HUES64 (cell line): ENCODE data around the gene ADO.
A peak's percentile ranks its signal among the peaks of the same experiment; 100 is the strongest.
"Not testable (repeated sequence)": the region's sequence is repeated elsewhere in the genome, so short reads cannot be mapped to it uniquely, and the experiment has no call there.

Source experiments
- H3K27ac ChIP-seq: 2 replicates; pipeline ENCODE4 v1.7.0; 2013; ENCODE audit warnings: low read depth, low read length, inconsistent platforms
- H3K27me3 ChIP-seq: 2 replicates; pipeline ENCODE4 v1.6.1; 2013; ENCODE audit warnings: mild to moderate bottlenecking, low read length; ENCODE audit not compliant: insufficient read depth
- H3K36me3 ChIP-seq: 2 replicates; pipeline ENCODE4 v1.6.1; 2013; ENCODE audit warnings: mild to moderate bottlenecking, low read length; ENCODE audit not compliant: insufficient read depth
- H3K4me1 ChIP-seq: 2 replicates; pipeline ENCODE4 v1.6.1; 2013; ENCODE audit warnings: mild to moderate bottlenecking, low read length, moderate library complexity; ENCODE audit not compliant: insufficient read depth
- H3K4me3 ChIP-seq: 2 replicates; pipeline ENCODE4 v1.5.1; 2013; ENCODE audit warnings: mild to moderate bottlenecking, low read length, moderate library complexity
- H3K9ac ChIP-seq: 2 replicates; pipeline ENCODE4 v1.6.1; 2013; ENCODE audit warnings: mild to moderate bottlenecking, low read depth, low read length
- H3K9me3 ChIP-seq: 2 replicates; pipeline ENCODE4 v1.6.1; 2013; ENCODE audit warnings: low read depth, low read length; ENCODE audit not compliant: insufficient read depth
- WGBS: fragments of 150-250, 120-280 bp; methylation state at CpG from one replicate; pipeline ENCODE4 v1.1.7; 2013; ENCODE audit warnings: missing lambda C conversion rate; 5-methylcytosine and 5-hydroxymethylcytosine counted together

Gene ADO

GRCh38 chr10:62769574-62770242, 34.8 kb upstream of the ADO start:
- Histone ChIP-seq H3K27me3 (no peaks in the 10 kb centered on the region), H3K4me3 (no peak overlapping the region), H3K9me3 (no peaks in the 10 kb centered on the region), H3K9ac (no peak overlapping the region), H3K27ac (peak overlapping the region; percentile 54), H3K36me3 (no peaks in the 10 kb centered on the region), H3K4me1 (peaks cover 29% of the 10 kb centered on the region)
- 96% methylated on average over 1 of the region's 1 CpG for WGBS

GRCh38 chr10:62772186-62772974, 32.1 kb upstream of the ADO start:
- 95% methylated on average over 7 of the region's 7 CpGs for WGBS
- H3K27ac ChIP-seq = no peak overlapping the region
- H3K4me1 ChIP-seq = peaks cover 29% of the 10 kb centered on the region

GRCh38 chr10:62778125-62778524, 26.4 kb upstream of the ADO start:
- Histone ChIP-seq H3K4me3 (no peak overlapping the region), H3K4me1 (no peaks in the 10 kb centered on the region), H3K36me3 (no peaks in the 10 kb centered on the region), H3K9ac (no peak overlapping the region), H3K9me3 (no peaks in the 10 kb centered on the region), H3K27ac (no peak overlapping the region), H3K27me3 (no peaks in the 10 kb centered on the region)
- no CpG with 5 or more reads among the region's 2 CpGs for WGBS

More at GRCh38 chr10:62772186-62772974, 32.1 kb upstream of the ADO start:
- no peaks in the 10 kb centered on the region for H3K9me3 ChIP-seq
- no peak overlapping the region for H3K4me3 ChIP-seq
- no peaks in the 10 kb centered on the region for H3K36me3 ChIP-seq
- no peak overlapping the region for H3K9ac ChIP-seq
- no peaks in the 10 kb centered on the region for H3K27me3 ChIP-seq

- Histone ChIP-seq H3K27me3 (no peaks in the 10 kb centered on the region), H3K4me1 (no peaks in the 10 kb centered on the region), H3K9me3 (no peaks in the 10 kb centered on the region), H3K9ac (no peak overlapping the region), H3K36me3 (no peaks in the 10 kb centered on the region), H3K27ac (no peak overlapping the region), H3K4me3 (no peak overlapping the region)
- WGBS = 82% methylated on average over 1 of the region's 5 CpGs
Observed at GRCh38 chr10:62779487-62780248, 24.9 kb upstream of the ADO start.

GRCh38 chr10:62784537-62784936, 20.0 kb upstream of the ADO start:
- H3K4me1 ChIP-seq, H3K36me3 ChIP-seq, H3K27me3 ChIP-seq, H3K9me3 ChIP-seq, H3K9ac ChIP-seq, H3K27ac ChIP-seq, H3K4me3 ChIP-seq: not testable (repeated sequence)
- 98% methylated on average over 3 of the region's 3 CpGs for WGBS

GRCh38 chr10:62788285-62788684, 16.2 kb upstream of the ADO start:
- WGBS = no CpG with 5 or more reads among the region's 2 CpGs
- not testable (repeated sequence) for H3K27me3 ChIP-seq, H3K36me3 ChIP-seq, H3K4me1 ChIP-seq, H3K27ac ChIP-seq, H3K9me3 ChIP-seq, H3K9ac ChIP-seq, H3K4me3 ChIP-seq

- Histone ChIP-seq H3K27me3 (no peaks in the 10 kb centered on the region), H3K9me3 (no peaks in the 10 kb centered on the region), H3K4me3 (no peak overlapping the region), H3K4me1 (no peaks in the 10 kb centered on the region), H3K27ac (no peak overlapping the region), H3K36me3 (no peaks in the 10 kb centered on the region), H3K9ac (no peak overlapping the region)
- WGBS = 97% methylated on average over 9 of the region's 9 CpGs
Observed at GRCh38 chr10:62788861-62789467, 15.6 kb upstream of the ADO start.

GRCh38 chr10:62790019-62790555, 14.4 kb upstream of the ADO start:
- no peaks in the 10 kb centered on the region for H3K9me3 ChIP-seq
- H3K4me1 ChIP-seq = no peaks in the 10 kb centered on the region
- no peaks in the 10 kb centered on the region for H3K27me3 ChIP-seq
- no peak overlapping the region for H3K9ac ChIP-seq
- 85% methylated on average over 14 of the region's 14 CpGs for WGBS
- H3K27ac ChIP-seq = no peak overlapping the region
- no peak overlapping the region for H3K4me3 ChIP-seq
- H3K36me3 ChIP-seq = no peaks in the 10 kb centered on the region

- 94% methylated on average over 2 of the region's 2 CpGs for whole genome bisulfite sequencing
- H3K27ac ChIP-seq = no peak overlapping the region
- H3K4me1 ChIP-seq = no peaks in the 10 kb centered on the region
- no peaks in the 10 kb centered on the region for H3K27me3 ChIP-seq
- no peaks in the 10 kb centered on the region for H3K9me3 ChIP-seq
- no peak overlapping the region for H3K9ac ChIP-seq
- no peak overlapping the region for H3K4me3 ChIP-seq
- H3K36me3 ChIP-seq = no peaks in the 10 kb centered on the region
Observed at GRCh38 chr10:62790571-62790970, 13.9 kb upstream of the ADO start.

- Histone ChIP-seq H3K4me3 (no peak overlapping the region), H3K27ac (no peak overlapping the region), H3K36me3 (no peaks in the 10 kb centered on the region), H3K27me3 (no peaks in the 10 kb centered on the region), H3K4me1 (peaks cover 4% of the 10 kb centered on the region; the same call in 1 of the 2 replicates), H3K9ac (no peak overlapping the region), H3K9me3 (no peaks in the 10 kb centered on the region)
- WGBS = 96% methylated on average over 3 of the region's 5 CpGs
Observed at GRCh38 chr10:62792261-62792660, 12.3 kb upstream of the ADO start.
